ENCODE data around the gene PRPSAP1. TPM values are rescaled to one million over a fixed set of nuclear protein-coding genes. Genes with fewer than 3 reads are reported as not detected.
A peak's percentile ranks its signal among the peaks of the same experiment; 100 is the strongest.

The PRPSAP1 gene
- total and polyA plus RNA-seq, 2 of the 8 experiments (the other 6 are each of a cell fraction or from before 2014, with no cell fraction given): 32.0 to 54.2 TPM

- Histone ChIP-seq H3K4ac (replicated peaks; ENCODE audit: insufficient read length, low read depth, low read length) (no peak overlapping the region), H3K56ac (replicated peaks; ENCODE audit: insufficient read length, low read depth, low read length) (no peak overlapping the region), H3K79me2 (ENCODE audit: control insufficient read depth in 1 of 2, insufficient read depth in 2 of 2, low read length in 2 of 2) (peaks cover 0 to 11% of the 10 kb centered on the region in 2 experiments; a peak in 2 of 4 replicates), H3K36me3 (ENCODE audit: control insufficient read depth in 2 of 4, insufficient read depth in 4 of 4, low read length in 3 of 4) (no peaks in the 10 kb centered on the region; a peak in 1 of 8 replicates), H3K79me1 (ENCODE audit: low read depth, low read length) (no peaks in the 10 kb centered on the region; the same call in 1 of the 2 replicates), H2BK12ac (ENCODE audit: low read depth, low read length) (no peak overlapping the region), H4K20me1 (replicated peaks in 1 of 2; ENCODE audit: control insufficient read depth in 1 of 2, insufficient read depth in 2 of 2, low read length in 2 of 2) (peaks cover 0 to 3% of the 10 kb centered on the region in 2 experiments), H2AK5ac (ENCODE audit: low read depth, low read length) (no peak overlapping the region), H3K27me3 (replicated peaks in 1 of 4; ENCODE audit: control insufficient read depth in 3 of 4, extremely low read depth in 1 of 4, insufficient read depth in 3 of 4, low read length in 3 of 4) (no peaks in the 10 kb centered on the region), H4K8ac (ENCODE audit: extremely low read depth, insufficient read depth, low read length) (peak overlapping the region; percentile 48; the same call in 1 of the 2 replicates), H3K23ac (ENCODE audit: insufficient read length) (no peak overlapping the region), H2BK5ac (ENCODE audit: low read depth, low read length) (peak overlapping the region; percentile 52; the same call in 1 of the 2 replicates), H4K5ac (ENCODE audit: insufficient read length, low read depth, low read length) (no peak overlapping the region), H2BK20ac (ENCODE audit: low read length) (no peak overlapping the region), H2AFZ (ENCODE audit: low read length) (no peak overlapping the region), H3K4me3 (ENCODE audit: extremely low read depth in 1 of 4, insufficient read depth in 2 of 4, low read depth in 3 of 4, low read length in 4 of 4) (no peak overlapping the region), H3K27ac (ENCODE audit: low read depth, low read length) (peak overlapping the region; percentile 11; the same call in 1 of the 2 replicates), H3K23me2 (ENCODE audit: low read depth, low read length) (peaks cover 3% of the 10 kb centered on the region; the same call in 1 of the 2 replicates), H3K9me3 (ENCODE audit: insufficient read depth in 2 of 2, low read depth in 1 of 2, low read length in 1 of 2) (no peaks in the 10 kb centered on the region), H3K18ac (ENCODE audit: extremely low read depth, low read length) (peak overlapping the region; percentile 78; the same call in 1 of the 2 replicates), H3K14ac (ENCODE audit: insufficient read length) (no peak overlapping the region), H4K91ac (replicated peaks; ENCODE audit: insufficient read length, low read length) (peak overlapping the region; percentile 79), H3K9ac (replicated peaks in 1 of 4; ENCODE audit: extremely low read depth in 1 of 4, low read depth in 3 of 4, low read length in 3 of 4) (no peak overlapping the region), H3K4me1 (replicated peaks in 1 of 4; ENCODE audit: control insufficient read depth in 3 of 4, insufficient read depth in 4 of 4, low read length in 3 of 4) (peaks cover 3 to 21% (median 16%) of the 10 kb centered on the region in 4 experiments), H2BK15ac (ENCODE audit: low read length) (no peak overlapping the region; the same call in 1 of the 2 replicates), H3K4me2 (ENCODE audit: insufficient read depth in 1 of 2, low read depth in 2 of 2, low read length in 2 of 2) (no peak overlapping the region), H2BK120ac (replicated peaks; ENCODE audit: low read depth, low read length) (no peak overlapping the region)
- CTCF ChIA-PET (ENCODE audit: partially characterized antibody): interaction anchor here (0.6 to 3.6 kb wide), 15 partner anchors 10 to 412 kb away, joined by 3 to 32 read pairs (median 4); no protein-coding TSS in a partner anchor
- POLR2A ChIA-PET (ENCODE audit: partially characterized antibody): interaction anchor here (1.2 to 3.1 kb wide), 9 partner anchors 8 to 187 kb away, joined by 4 to 12 read pairs (median 5); partner anchors contain the start of genes FOXJ1 and UBALD2
- DNase-seq (ENCODE audit: low read depth in 1 of 2, low spot score in 2 of 2) (no peak), FAIRE-seq (no peak)
- WGBS, 2 experiments (ENCODE audit: extremely low coverage in 1 of 2, insufficient coverage in 1 of 2, insufficient read length in 1 of 2, insufficient replicate concordance in 2 of 2, low coverage in 1 of 2, low lambda C conversion rate in 2 of 2, missing lambda C conversion rate in 1 of 2): 82% methylated on average over 13 of the region's 19 CpGs; no CpG with 5 or more reads in 1 of the 2 experiments
- TF ChIP-seq ASH2L (IDR thresholded peaks at IDR 0.05; ENCODE audit: low read length) (no peak), GTF2F1 (IDR thresholded peaks at IDR 0.05; ENCODE audit: borderline replicate concordance, low read depth, low read length) (no peak), MAFK (IDR thresholded peaks at IDR 0.05; ENCODE audit: low read depth, low read length) (no peak), SAP30 (IDR thresholded peaks at IDR 0.05; ENCODE audit: insufficient read depth, insufficient replicate concordance, low read length) (no peak), TAF1 (IDR thresholded peaks at IDR 0.05; ENCODE audit: low read depth, low read length) (no peak), CTBP2 (IDR thresholded peaks at IDR 0.05; ENCODE audit: borderline replicate concordance, insufficient read depth, insufficient read length, low read length) (no peak), SUZ12 (IDR thresholded peaks at IDR 0.05; ENCODE audit: low read length) (no peak)
- TF ChIP-seq, protein P1, sequence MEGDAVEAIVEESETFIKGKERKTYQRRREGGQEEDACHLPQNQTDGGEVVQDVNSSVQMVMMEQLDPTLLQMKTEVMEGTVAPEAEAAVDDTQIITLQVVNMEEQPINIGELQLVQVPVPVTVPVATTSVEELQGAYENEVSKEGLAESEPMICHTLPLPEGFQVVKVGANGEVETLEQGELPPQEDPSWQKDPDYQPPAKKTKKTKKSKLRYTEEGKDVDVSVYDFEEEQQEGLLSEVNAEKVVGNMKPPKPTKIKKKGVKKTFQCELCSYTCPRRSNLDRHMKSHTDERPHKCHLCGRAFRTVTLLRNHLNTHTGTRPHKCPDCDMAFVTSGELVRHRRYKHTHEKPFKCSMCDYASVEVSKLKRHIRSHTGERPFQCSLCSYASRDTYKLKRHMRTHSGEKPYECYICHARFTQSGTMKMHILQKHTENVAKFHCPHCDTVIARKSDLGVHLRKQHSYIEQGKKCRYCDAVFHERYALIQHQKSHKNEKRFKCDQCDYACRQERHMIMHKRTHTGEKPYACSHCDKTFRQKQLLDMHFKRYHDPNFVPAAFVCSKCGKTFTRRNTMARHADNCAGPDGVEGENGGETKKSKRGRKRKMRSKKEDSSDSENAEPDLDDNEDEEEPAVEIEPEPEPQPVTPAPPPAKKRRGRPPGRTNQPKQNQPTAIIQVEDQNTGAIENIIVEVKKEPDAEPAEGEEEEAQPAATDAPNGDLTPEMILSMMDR (IDR thresholded peaks at IDR 0.05; ENCODE audit: control extremely low read depth in 1 of 3, insufficient read depth in 1 of 3, low read depth in 1 of 3, low read length in 3 of 3): no peak
These were observed 80.9 kb downstream of the PRPSAP1 start for GRCh38 chr17:76272541-76273444.
